Panc1 (cell line): ENCODE data around the gene CDK4. TPM values are rescaled to one million over a fixed set of nuclear protein-coding genes. Genes with fewer than 3 reads are reported as not detected.

ENCODE experiments used
- ATAC-seq: fragments of 200-7000 bp; cut with Tn5 transposase; 2 replicates; pipeline ENCODE4 v1.9.1; 2020; ENCODE audit warnings: mild to moderate bottlenecking, moderate library complexity
- BruUV-seq: library from RNA; stranded (reverse); fragments of 400-500 nt; replicated peaks from 2 replicates; lab custom pipeline; 2021; lab: Mats Ljungman, UMichigan
- CTCF ChIA-PET: fragments of 300-600 bp; sonication (Branson Sonifier 250); formaldehyde crosslinking; loops from one replicate; lab custom pipeline; 2022; ENCODE audit warnings: antibody characterized with exemption; lab: Charles Lee
- POLR2A ChIA-PET: fragments of 300-600 bp; sonication (Branson Sonifier 250); formaldehyde crosslinking; loops from one replicate; lab custom pipeline; 2022; ENCODE audit warnings: antibody characterized with exemption; lab: Charles Lee
- DNase-seq: peaks from one replicate; pipeline ENCODE4 v3.0.0-alpha.2; 2010; ENCODE audit warnings: low read depth, low spot score
- H3K27ac ChIP-seq: 2 replicates; pipeline ENCODE4 v1.5.1; 2011; ENCODE audit warnings: mild to moderate bottlenecking, low read length, inconsistent platforms
- H3K27me3 ChIP-seq: fragments of 200-500 bp; sonication (Bioruptor generic); 2 replicates; pipeline ENCODE4 v1.6.0; 2014; ENCODE audit warnings: low read length, inconsistent platforms; ENCODE audit not compliant: control insufficient read depth, insufficient read depth
- H3K36me3 ChIP-seq: fragments of 200-500 bp; sonication (Bioruptor generic); 2 replicates; pipeline ENCODE4 v1.5.1; 2014; ENCODE audit warnings: inconsistent platforms, mild to moderate bottlenecking, low read length, moderate library complexity; ENCODE audit not compliant: control insufficient read depth, insufficient read depth
- H3K4me1 ChIP-seq: 2 replicates; pipeline ENCODE4 v1.5.1; 2011; ENCODE audit warnings: inconsistent platforms, mild to moderate bottlenecking, low read length, moderate library complexity; ENCODE audit not compliant: control insufficient read depth, insufficient read depth
- H3K4me3 ChIP-seq, 2 experiments: 2 replicates each; pipeline ENCODE4 v1.5.1; 2011 to 2012; ENCODE audit warnings: low read depth in 2 of 2, low read length in 2 of 2, mild to moderate bottlenecking in 2 of 2, inconsistent platforms in 1 of 2, moderate library complexity in 1 of 2
- H3K9me3 ChIP-seq: fragments of 200-500 bp; sonication (Bioruptor generic); 2 replicates; pipeline ENCODE4 v1.5.1; 2014; ENCODE audit warnings: low read depth, mild to moderate bottlenecking, inconsistent platforms, low read length, moderate library complexity; ENCODE audit not compliant: control insufficient read depth, insufficient read depth
- CTCF ChIP-seq: fragments of 450-650 bp; IDR thresholded peaks from 2 replicates; pipeline ENCODE4 v1.5.1; 2017; ENCODE audit warnings: mild to moderate bottlenecking
- POLR2AphosphoS5 ChIP-seq: IDR thresholded peaks from 2 replicates; pipeline ENCODE4 v1.6.1; 2012; ENCODE audit warnings: mild to moderate bottlenecking, low read depth, low read length, moderate library complexity
- REST ChIP-seq, 2 experiments: IDR thresholded peaks; 2 replicates each; pipeline ENCODE4 v1.6.1; 2011 to 2012; ENCODE audit warnings: low read depth in 2 of 2, control low read depth in 1 of 2, low read length in 1 of 2, mild to moderate bottlenecking in 1 of 2, moderate library complexity in 1 of 2; ENCODE audit not compliant: insufficient read depth in 1 of 2
- SIN3A ChIP-seq: IDR thresholded peaks from 2 replicates; pipeline ENCODE4 v1.6.1; 2012; ENCODE audit warnings: low read depth, mild to moderate bottlenecking, low read length, moderate library complexity, borderline replicate concordance; ENCODE audit not compliant: insufficient read depth
- TCF7L2 ChIP-seq: IDR thresholded peaks from 2 replicates; pipeline ENCODE4 v1.6.1; 2011; ENCODE audit warnings: mild to moderate bottlenecking, low read depth, low read length, inconsistent platforms
- in situ Hi-C: cut with HindIII; loops from 2 replicates; pipeline ENCODE4 v1.10.0; 2016; ENCODE audit warnings: low sequenced_read_pairs, low pct_unique_long_range_greater_than_20kb
- intact Hi-C: fragments of 100-400 bp; cut with micrococcal nuclease; formaldehyde crosslinking; loops from one replicate; pipeline ENCODE4 v1.10.0; 2022; ENCODE audit not compliant: unreplicated experiment
- total RNA-seq: library from RNA; stranded (reverse); gene quantifications from one replicate; pipeline ENCODE4 v1.2.1, GENCODE V29; 2021; ENCODE audit not compliant: unreplicated experiment

The CDK4 gene
- total RNA-seq, 1 experiment from 2014 or later: 201 TPM

DNA sequence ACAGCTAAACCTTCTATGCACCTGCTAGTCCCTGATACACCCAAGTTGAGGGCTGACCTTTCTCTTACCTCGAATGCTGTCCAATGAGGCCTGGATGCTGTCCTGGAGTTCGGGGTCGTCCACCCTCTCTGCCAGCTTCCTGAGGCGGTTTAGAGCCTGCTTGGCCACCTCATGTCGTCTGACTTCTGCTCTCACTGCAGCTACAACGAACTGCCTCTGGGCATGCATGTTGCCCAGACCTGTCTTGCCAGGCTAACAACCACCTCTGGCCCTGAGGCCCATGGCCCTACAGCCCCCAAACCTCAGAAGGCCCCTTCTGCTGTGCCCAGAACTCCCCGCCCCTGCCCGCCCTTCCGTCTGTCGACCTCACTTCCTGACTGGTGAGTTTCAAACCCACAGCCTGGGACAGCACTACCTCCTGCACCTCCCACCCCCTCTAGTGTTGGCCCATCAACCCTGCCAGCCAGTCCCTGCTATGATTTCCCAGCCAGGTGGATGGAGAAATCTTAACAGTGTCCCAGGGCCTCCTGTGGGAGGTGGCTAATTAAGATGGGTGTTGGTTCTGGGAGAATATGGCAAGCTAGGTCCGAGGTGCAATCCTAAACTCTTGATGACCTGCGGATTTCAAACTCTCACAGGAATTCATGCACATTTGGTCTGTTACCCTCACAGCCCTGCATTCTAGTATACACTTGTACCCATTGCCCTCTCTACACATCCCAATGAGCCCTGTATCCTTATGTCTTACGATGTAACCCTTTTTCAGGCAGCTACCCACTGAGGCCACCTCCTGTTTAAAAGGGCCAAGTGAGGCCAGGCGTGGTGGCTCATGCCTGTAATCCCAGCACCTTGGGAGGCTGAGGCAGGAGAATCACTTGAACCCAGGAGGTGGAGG lies 10.0 kb downstream of the CDK4 start:
- ATAC-seq (no peak), DNase-seq (no peak)
- POLR2A ChIA-PET: no interaction called here
- BruUV-seq: no TSS peak
- Histone ChIP-seq H3K36me3 (peaks cover 6% of the 10 kb centered on the region), H3K9me3 (no peaks in the 10 kb centered on the region), H3K4me3 (no peak overlapping the region), H3K27me3 (no peaks in the 10 kb centered on the region; the same call in 1 of the 2 replicates), H3K4me1 (peaks cover 7% of the 10 kb centered on the region), H3K27ac (no peak overlapping the region)
- no peak for TF ChIP-seq REST (IDR thresholded peaks at IDR 0.05; ENCODE audit: insufficient read depth in 1 of 2, low read depth in 2 of 2, low read length in 1 of 2)
- no peak for TF ChIP-seq TCF7L2
- TF ChIP-seq SIN3A: no peak
- no peak; the same call in 1 of the 2 replicates for TF ChIP-seq CTCF
- no peak for TF ChIP-seq POLR2AphosphoS5
- CTCF ChIA-PET: interaction anchor here (3.4 kb wide), 1 partner anchor 16 kb away, joined by 10 read pairs; no protein-coding TSS in a partner anchor
- in situ Hi-C loops: no loop called here
- intact Hi-C loops: no loop called here

DNA sequence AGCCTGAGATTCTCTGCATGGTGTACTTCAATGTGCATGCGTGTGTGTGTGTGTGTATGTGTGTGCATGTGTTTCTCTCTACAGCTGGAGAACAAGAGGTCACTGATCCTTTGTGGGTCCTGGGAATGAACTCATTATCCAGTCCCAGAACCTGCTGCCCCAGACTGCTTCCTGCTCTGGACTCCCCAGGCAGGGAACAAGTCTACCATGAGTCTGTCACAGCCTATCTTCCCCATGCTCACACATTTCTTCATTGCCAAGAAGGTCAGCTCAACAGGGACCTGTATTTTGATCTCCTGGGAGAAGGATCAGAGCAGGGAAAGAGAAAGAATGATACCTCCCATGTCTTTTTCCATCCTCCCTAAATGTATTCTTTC lies 10.7 kb downstream of the CDK4 start:
- H3K27ac ChIP-seq: no peak overlapping the region
- TF ChIP-seq CTCF (no peak), REST (IDR thresholded peaks at IDR 0.05; ENCODE audit: insufficient read depth in 1 of 2, low read depth in 2 of 2, low read length in 1 of 2) (no peak), TCF7L2 (no peak), SIN3A (no peak), POLR2AphosphoS5 (no peak)
- intact Hi-C loops: no loop called here
- in situ Hi-C loops: no loop called here
- no peak overlapping the region for H3K4me3 ChIP-seq
- CTCF ChIA-PET: interaction anchor here (3.4 kb wide), 1 partner anchor 15 kb away, joined by 10 read pairs; no protein-coding TSS in a partner anchor
- POLR2A ChIA-PET: no interaction called here
- H3K27me3 ChIP-seq: no peaks in the 10 kb centered on the region; the same call in 1 of the 2 replicates
- H3K36me3 ChIP-seq: peaks cover 6% of the 10 kb centered on the region
- no TSS peak for BruUV-seq
- no peaks in the 10 kb centered on the region for H3K9me3 ChIP-seq
- H3K4me1 ChIP-seq: peaks cover 11% of the 10 kb centered on the region
- ATAC-seq: no peak
- DNase-seq: no peak
